Measurements from ENCODE around the gene STRIP1. TPM values are rescaled to one million over a fixed set of nuclear protein-coding genes. Genes with fewer than 3 reads are reported as not detected.

Gene STRIP1
- total RNA-seq, 1 experiment from 2014 or later, result 40.6 TPM

- BruUV-seq (replicated peaks), result no TSS peak
- no peak for DNase-seq (ENCODE audit: unreplicated experiment)
- TF ChIP-seq CTCF (IDR thresholded peaks at IDR 0.05; ENCODE audit: unreplicated experiment), result no peak
- Mint-ChIP-seq H3K4me3 (ENCODE audit: unreplicated experiment) (no peak overlapping the region), H3K4me1 (ENCODE audit: insufficient read depth, unreplicated experiment) (no peaks in the 10 kb centered on the region), H3K9me3 (ENCODE audit: unreplicated experiment) (peaks cover 8% of the 10 kb centered on the region), H3K36me3 (ENCODE audit: insufficient read depth, unreplicated experiment) (no peaks in the 10 kb centered on the region), H3K27ac (ENCODE audit: low read depth, unreplicated experiment) (no peak overlapping the region), H3K27me3 (ENCODE audit: insufficient read depth, unreplicated experiment) (no peaks in the 10 kb centered on the region)
- ChIA-PET CTCF (interaction anchor here (7.1 kb wide), 1 partner anchor 14 kb away, joined by 47 read pairs; no protein-coding TSS in a partner anchor), POLR2A (no interaction called here)
- intact Hi-C loops (cut with micrococcal nuclease), result no loop called here
Measured at GRCh38 chr1:110067479-110067892, 33.1 kb downstream of the STRIP1 start.

DNA sequence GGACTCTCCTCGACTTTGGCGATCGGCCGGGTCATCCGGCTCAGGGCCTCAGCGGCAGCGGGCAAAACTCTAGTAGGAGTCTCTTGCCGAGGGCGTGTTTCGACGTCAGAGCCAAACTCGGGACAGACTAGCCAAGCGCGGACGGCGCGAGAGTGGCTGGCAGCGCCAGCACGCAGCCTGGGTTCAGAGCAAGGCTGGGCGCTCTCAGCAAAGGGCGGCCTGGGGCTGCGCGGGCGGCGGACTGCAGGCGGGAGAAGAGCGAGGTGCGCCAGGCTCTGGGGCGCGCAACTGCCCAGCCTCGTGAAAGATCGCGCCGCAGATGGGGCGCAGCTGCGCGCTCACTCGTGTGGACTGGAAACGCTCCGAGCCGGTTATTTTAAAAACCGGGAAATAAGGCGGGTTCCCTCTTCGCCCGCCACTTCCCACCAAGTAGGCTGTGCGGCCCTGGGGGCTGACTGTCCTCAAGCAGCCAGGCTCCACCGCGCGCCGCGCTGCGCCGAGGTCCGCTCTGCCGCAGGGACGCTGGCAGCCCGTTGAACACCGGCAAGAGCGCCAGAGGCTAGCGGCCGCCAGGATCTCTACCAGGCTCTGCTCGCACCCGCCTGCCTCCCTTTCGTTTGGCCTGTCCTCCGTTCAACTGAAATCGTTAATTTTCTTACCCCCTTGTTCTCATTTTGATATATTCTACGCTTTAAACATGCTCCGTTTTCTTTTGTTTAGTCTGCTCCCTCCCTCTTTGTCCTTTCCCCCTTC lies 33.6 kb downstream of the STRIP1 start:
- no TSS peak for BruUV-seq (replicated peaks)
- H3K36me3 Mint-ChIP-seq (ENCODE audit: insufficient read depth, unreplicated experiment), result no peaks in the 10 kb centered on the region
- intact Hi-C loops (cut with micrococcal nuclease), result no loop called here
- H3K27ac Mint-ChIP-seq (ENCODE audit: low read depth, unreplicated experiment), result no peak overlapping the region
- H3K4me1 Mint-ChIP-seq (ENCODE audit: insufficient read depth, unreplicated experiment), result no peaks in the 10 kb centered on the region
- H3K27me3 Mint-ChIP-seq (ENCODE audit: insufficient read depth, unreplicated experiment), result no peaks in the 10 kb centered on the region
- peaks cover 8% of the 10 kb centered on the region for H3K9me3 Mint-ChIP-seq (ENCODE audit: unreplicated experiment)
- ChIA-PET CTCF (interaction anchor here (7.1 kb wide), 1 partner anchor 15 kb away, joined by 47 read pairs; no protein-coding TSS in a partner anchor), POLR2A (no interaction called here)
- no peak for DNase-seq (ENCODE audit: unreplicated experiment)
- TF ChIP-seq CTCF (IDR thresholded peaks at IDR 0.05; ENCODE audit: unreplicated experiment), result no peak
- no peak overlapping the region for H3K4me3 Mint-ChIP-seq (ENCODE audit: unreplicated experiment)

DNA sequence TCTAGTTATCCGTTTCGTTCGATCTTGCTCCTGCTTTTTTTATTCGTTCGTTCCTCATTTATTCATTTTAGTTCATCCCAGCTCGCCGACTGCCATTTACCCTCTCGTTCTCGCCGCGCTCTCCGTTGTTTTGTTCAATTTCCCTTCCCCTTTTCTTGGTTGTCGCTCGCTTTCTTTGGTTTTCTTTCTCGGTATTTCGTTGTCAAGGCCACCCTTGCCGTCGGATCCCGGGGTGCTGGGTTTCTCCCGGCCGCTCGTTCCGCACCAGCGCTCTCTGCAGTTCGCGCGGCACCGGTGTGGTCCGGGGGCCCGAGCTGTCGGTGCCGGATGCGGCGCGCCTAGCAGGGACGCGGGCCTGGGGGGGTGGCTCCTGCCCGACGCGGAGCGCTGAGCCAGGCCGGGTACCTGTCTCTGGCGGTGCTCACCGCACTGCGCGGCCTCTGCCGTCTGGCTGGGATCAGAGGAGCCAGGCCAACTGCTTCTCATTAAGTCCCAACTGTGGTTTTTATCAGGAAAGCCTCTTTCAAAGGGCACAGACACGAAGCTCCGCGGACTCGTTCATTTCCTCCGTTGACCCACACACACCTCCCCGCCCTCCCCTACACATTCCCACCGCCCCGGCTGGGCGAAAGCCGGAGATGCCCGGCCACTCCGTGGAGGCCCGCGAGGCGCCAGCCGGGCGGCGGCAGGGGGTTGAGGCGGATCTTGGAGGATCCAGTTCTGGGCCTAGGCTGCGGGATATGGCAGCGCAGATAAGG lies 34.4 kb downstream of the STRIP1 start:
- intact Hi-C loops (cut with micrococcal nuclease), result no loop called here
- no peak for TF ChIP-seq CTCF (IDR thresholded peaks at IDR 0.05; ENCODE audit: unreplicated experiment)
- Mint-ChIP-seq H3K27me3 (ENCODE audit: insufficient read depth, unreplicated experiment) (no peaks in the 10 kb centered on the region), H3K4me3 (ENCODE audit: unreplicated experiment) (no peak overlapping the region), H3K4me1 (ENCODE audit: insufficient read depth, unreplicated experiment) (no peaks in the 10 kb centered on the region), H3K27ac (ENCODE audit: low read depth, unreplicated experiment) (no peak overlapping the region), H3K9me3 (ENCODE audit: unreplicated experiment) (peaks cover 8% of the 10 kb centered on the region), H3K36me3 (ENCODE audit: insufficient read depth, unreplicated experiment) (no peaks in the 10 kb centered on the region)
- CTCF ChIA-PET, result interaction anchor here (1.2 to 7.1 kb wide), 2 partner anchors 15 kb away, joined by 3 to 47 read pairs; no protein-coding TSS in a partner anchor
- no TSS peak for BruUV-seq (replicated peaks)
- DNase-seq (ENCODE audit: unreplicated experiment), result no peak
- POLR2A ChIA-PET, result no interaction called here

Data from MCF 10A (cell line).